Measurements from ENCODE around the gene TTC24.
"Not testable (repeated sequence)": the region's sequence is repeated elsewhere in the genome, so short reads cannot be mapped to it uniquely, and the experiment has no call there.

TTC24 gene

DNA sequence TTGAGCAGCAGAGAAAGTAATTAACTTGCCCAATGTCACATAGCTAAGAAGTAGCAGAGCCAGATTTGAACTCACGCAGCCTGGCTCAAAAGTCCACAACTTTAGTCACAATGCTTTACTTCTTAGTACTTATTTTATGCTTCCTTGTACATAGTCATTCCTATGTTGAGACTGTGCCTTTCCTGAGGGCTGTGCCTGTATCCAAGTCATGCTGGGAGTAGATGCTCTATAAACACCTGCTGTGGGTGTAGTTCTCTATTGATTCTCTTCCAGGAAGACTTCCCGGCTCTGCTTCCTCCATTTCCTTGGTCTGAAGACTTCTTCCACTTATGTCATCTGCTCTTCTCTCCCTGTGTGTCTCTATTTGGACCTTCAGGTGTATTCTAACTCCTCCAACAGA is 23.8 kb upstream of the TTC24 start:
- no peak for DNase-seq

DNA sequence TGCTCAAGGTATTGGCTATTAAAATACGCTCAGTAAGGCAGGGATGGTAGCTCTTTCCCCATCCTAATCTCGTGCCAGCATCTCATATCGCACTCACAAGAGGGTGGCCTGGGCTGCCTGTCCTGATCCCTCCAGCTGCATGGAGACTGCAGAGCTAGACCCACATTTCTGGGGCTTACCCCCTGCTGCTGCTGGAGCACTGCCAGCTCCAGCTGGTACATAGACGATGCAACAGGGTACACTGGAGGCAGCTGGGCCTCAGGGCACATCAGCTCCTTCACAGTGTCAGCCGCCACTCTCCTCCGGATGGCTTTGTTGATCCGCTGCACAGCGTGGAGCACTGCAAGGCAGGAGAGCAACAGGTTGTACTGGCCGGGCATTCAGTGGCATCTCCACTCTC is 23.2 kb upstream of the TTC24 start:
- no peak for DNase-seq

DNA sequence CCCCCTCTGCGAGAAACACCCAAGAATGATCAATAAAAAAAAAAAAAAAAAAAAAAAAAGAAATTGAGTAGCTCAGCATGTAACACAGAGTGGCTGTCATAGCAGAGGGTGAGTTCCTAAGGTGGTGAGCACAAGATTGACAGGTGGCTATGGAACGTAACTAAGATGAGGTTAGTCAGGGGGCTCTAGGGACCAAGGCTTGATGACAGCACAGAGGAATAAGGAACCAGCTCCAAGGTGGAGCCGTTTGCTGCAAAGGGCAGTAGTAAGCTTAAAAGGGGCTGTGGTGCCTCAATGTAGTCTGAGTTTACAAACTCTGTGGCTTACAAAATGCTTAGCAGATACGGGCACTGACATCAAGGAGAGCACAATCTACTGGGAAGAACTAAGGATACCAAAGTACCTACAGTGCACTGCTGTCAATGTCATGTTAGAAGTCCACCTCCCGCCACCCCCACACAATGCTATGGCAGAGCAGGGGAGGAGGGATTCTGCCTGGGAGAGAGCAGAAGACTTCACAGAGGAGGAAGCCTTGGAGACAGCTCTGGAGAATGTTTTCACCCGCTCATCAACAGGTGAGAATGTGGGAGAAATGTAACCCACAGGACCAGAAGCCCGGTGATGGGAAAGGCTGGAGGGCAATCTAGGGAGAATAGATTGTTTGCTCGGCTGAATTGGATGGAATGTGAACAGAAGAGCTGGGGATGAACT is 20.3 kb upstream of the TTC24 start:
- no peak for DNase-seq

DNA sequence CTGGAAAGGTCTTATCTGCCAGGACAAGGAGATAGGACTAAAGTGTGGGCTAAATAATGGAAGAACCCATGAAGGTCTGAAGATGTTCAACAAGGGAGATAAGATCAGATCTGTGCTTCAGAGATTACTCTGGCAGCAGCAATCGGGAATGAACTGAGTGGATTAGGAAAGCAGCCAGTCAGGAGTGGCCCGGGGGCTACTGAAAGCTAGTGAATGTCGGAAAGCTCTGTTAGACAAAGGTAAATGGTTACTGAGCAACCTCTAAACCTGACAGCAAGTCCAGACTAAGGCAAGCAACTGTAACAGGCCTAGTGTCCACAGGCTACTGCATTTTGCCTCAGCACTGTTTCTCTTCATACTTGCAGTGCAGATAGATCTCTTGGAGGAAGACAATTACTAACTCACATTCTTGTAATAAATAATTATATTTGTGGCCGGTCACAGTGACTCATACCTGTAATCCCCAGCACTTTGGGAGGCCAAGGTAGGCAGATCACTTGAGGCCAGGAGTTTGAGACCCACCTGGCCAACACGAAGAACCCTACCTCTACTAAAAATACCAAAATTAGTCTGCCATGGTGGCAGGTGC is 19.6 kb upstream of the TTC24 start:
- DNase-seq, result no peak

DNA sequence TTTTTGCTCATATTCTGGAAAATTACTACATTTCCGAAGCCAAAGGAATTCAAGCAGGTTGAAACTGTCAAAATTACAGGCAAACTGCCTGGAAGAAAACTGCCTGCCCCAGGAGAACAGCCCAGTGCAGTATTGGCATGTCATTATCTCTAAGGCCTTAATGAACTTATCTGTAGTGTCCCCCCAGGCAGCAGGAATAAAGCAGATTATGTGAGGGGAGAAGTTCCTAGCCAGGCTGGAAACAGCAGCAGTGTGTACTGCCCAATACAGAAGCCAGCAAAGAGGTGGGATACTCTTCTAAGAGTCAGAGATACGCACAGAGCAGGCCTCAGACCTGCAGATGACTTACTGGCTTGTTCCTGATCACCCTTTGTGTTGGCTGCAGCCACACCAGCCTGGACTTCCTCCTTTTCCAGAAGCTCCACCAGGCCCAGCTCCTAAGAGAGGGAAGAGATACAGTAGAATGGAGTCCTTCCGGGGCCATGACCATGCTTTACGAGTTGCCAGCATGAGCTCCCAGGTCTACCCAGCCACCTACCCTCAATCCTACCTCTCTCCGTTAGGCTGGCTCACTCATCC is 18.8 kb upstream of the TTC24 start:
- DNase-seq, result no peak

DNA sequence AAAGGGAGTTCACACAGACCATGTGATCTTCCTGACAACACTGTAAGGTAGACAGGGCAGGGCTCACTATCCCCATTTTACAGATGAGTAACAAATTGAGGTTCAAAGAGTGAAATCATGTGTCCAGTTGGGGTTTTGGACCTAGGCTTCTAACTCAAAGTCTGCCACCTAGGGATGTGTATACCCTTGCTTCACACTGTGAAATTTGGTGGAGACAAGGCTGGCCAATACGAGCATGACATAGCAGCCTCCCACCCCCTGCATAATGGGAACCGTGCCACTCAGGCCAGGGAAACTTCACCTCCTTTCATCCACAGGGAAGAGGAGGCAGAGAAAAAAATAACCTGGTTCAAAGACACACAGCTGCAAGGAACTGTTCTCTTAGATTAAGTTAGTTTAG is 14.0 kb upstream of the TTC24 start:
- no peak for DNase-seq

DNA sequence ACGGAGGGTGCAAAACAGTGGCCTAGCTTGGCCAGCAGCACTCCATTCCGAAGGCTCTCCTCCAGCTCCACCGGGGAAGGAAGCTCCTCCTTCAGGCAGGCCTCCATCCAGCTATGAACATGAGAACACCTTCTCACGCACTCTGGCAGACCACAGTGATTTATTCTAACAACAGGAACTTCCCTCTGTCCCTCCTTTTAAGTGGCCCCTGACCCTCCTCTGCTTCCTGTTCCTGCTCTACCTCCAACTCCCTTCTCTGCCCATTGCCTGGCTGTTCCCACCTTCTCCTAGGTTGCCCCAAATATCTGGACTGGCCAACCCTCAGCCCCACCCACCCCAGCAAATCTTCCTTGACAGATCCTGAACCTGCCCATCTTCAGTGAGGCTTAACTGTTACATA is 13.1 kb upstream of the TTC24 start:
- DNase-seq, result no peak

DNA sequence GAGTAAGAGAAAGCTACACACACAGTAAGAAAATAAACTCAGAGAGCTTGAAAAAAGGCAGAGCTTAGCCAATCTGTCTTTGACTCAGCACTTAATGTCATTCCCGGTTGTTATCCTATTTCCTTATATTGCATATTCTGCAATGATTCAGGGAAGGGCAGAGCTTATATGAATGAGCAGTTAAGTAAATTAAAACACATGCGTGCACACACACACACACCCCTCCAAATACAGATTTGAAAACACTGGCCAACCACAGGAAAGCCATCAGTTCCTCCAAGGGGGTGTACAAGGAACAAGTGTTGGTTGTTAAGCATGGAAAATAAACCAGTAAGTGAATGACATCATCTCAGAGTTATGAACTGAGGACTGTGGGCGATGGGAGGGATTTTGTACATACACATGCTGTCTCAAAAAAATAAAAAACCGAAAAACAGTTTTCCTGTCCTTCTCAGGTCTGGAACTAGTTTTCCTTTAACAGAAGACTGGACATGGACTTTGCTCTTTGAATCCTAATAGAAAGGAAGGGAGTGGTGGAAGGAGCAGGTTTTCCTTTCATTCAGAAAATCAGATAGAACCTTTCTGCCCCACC is 8.2 kb upstream of the TTC24 start:
- DNase-seq, result peak; percentile 91

DNA sequence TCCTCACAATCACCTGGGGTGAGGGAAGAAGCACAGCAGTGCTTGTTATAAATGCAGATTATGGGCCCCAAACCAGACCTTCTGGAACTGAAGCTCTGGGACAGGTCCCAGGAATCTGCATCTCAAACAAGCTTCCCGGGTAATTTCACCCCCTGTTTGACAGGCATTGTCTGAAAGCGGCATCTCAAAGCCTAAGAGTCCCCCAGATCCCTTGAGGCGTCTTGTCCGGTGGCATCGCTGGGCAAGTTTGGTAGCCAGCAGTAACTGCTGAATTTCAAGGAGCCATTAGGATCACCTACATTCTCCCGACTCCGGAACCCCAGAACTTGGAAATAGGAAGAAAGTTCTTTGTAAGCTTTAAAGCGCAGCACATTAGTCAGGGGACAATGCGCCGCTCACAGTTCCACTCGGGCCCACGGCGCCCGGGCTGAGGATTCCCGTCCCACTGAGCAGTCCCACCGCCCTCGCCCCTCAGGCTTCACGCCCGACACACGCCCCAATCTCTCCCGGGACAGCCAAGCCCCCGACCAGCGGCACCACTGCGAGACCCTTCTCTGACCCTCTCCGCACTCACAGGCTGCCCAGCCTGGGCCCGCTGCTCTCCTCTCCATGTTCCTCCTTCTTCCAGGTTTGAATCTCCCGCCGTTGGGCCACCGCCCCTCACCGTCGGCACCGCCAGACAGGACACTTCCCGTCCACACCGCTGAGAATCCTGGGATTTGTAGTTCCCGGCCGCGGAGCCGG is 7.4 kb upstream of the TTC24 start, which contains the start of gene IQGAP3:
Gene IQGAP3, minus strand, starts transcription at position 647 of the 744 bp plus-strand sequence. Its CDS starts 36 bp downstream, at position 611.
- DNase-seq, result peak; percentile 49

DNA sequence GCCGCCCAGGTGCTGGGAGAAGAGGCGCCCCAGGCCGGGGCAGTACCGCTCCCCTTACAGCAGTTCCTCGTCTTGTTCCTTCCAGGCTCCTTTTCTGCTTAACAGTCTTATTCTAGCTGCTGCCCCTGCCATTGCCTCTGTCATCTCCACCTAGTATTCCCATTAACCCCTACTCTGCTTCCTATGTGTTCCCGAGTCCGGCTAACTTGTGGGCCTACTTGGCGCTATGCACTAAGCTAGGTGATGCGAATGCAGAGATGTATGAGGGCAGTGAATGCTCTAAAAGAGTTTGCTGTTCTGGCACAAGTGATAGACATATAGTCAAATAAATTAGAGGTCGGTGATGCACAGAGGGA is 6.9 kb upstream of the TTC24 start:
- DNase-seq, result no peak

DNA sequence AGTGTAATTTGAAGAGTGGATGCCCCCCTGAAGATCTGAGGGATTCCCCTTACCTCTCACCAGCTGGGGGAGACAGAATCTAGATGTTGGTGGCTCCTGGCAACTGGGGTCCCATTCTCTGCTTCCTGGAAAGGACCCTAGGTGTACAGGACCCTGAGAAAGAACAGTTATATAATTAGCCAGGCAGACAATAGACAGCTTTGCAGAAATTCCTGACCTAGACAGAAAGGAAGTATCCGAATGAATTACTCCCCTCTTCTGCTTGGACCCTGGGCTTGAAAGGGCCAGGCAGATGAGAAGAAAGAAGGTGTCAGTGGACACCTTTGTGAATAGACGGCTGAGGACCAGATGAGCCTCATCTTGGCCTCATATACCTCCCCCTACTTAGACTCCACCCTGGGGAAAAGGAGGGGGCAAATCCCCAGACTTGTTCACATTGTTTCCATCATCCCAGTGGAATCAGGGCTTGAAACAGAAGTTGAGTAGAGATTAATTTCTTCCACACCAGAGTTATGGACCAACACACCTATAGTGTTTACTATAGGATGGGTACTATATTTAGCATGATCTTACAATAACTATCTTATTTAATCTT is 5.4 kb upstream of the TTC24 start:
- DNase-seq, result no peak

DNA sequence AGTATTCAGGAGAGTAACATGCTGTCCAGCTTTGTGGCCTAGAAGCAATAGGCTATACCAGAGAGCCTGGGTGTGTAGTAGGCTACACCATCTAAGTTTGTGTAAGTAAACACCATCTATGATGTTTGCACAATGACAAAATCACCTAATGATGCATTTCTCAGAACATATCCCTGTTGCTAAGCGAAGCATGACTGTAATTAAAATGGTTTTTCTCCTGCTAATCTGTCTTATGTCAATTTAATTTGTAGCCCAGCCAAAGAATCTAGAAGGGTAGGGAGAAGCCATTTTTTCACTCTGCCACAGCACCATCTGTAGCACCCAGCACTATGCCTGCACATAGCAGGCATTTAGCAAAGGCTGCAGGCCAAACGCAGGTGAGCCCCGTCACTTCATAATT is 2.0 kb upstream of the TTC24 start:
- no peak for DNase-seq

DNA sequence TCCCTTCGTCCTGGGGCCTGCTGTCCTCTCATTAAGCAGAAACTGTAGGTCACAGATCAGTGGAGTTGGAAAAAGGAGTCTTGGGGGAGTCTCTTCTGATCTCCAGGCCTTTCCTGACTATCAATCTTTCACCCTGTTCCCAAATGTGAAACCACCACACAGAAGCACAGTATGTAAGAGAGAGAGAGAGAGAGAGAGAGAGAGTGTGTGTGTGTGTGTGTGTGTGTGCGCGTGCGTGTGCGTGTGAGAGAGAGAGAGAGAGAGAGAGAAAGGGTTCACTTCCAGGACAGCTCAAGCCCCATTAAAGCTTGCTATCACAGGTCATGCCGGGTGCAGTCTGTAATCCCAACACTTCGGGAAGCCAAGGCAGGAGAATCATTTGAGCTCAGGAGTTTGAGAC is 1.5 kb upstream of the TTC24 start:
- DNase-seq, result no peak

DNA sequence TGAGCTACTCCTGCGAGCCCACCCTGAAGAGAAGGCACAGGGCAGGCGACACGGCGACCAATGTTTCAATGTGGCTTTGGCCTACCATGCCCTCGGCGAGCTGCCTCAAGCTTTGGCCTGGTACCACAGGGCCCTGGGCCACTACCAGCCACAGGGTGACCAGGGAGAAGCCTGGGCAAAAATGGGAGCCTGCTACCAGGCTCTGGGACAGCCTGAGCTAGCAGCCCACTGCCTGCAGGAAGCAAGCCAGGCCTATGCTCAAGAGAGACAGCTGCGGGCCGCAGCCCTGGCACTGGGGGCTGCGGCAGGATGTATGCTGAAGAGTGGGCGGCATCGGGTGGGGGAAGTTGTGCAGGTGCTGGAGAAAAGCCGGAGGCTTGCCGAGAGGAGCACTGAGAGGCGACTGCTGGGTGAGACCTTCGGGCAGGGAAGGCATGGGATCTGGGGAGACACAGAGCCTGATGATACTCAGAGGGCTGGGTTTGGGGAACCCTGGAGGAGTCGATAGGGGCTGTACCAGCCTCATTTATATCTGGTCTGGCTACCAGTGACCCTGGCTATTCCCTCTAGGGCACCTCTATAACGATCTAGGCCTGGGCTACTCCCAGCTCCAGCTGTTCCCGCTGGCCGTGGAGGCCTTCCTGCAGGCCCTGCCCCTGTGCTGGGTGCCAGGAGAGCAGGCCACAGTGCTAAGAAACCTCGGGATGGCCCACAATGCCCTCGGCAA is 2.3 kb downstream of the TTC24 start:
- no peak for DNase-seq

DNA sequence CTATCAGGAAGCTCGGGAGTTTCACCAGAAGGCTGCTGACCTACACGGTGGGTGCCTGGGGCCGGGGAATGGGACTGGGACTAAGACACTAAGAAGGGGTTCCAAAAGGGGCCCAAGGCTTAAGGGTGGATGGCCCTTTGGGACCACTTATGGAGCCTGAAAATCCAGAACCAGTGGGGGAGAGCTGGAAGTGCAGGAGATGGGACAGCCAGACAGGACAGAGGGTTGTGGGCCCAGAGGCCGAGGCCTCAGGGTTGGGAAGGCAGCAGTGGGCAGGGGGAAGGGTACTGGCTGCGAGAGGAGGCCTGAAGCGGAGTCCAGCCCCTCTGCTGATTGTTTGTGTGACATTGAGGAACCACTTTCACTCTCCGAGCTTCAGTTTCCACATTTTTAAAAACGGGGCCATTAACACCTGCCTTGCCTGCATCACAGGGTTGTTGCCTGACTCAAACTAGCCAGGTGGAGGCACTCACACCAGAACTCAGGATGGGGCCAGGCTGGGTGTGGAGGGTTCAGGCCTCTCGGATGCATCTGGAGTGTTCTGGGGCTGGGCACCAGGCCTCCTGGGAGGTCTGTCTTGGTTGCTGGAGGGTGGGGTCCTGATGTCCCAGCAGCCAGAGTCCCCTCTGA is 3.0 kb downstream of the TTC24 start:
- DNase-seq, result no peak

DNA sequence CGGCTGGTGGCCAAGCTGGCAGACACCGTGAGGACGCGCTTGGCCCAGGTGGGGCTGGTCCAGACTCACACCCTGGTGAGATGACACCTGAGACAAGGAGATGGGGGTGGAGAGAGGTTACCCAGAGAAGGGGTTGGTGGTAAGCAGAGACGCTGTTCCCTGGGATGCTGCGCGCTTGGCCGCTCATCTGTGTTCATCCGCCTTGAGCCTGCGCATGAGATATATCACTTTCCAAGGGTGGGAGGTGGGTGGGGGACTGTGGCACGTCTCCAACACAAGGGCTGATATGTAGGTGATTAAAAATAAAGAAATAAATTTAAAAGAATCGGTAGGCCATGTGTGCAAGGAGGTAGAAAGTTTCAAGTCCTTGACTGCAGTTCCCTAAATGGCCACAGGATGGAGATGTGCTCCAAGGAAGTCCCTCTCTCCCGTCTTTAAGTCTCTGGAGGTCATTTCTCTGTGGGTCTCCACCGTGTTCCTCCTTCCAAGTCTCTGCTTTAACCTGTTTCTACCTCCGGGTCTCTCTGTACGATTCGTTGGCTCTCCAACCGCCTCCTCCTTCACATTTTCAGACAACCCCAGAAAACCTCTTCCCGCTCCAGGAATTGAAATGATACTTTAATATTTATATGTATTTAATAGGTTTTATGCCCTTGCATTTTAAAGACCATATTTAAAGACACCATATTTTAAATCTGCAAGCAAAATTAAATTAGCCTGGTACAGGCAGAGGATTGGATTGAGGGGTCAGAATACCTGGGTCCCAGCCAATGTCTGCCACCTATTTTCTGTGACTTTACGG is 4.5 kb downstream of the TTC24 start:
- DNase-seq, result peak; percentile 61

DNA sequence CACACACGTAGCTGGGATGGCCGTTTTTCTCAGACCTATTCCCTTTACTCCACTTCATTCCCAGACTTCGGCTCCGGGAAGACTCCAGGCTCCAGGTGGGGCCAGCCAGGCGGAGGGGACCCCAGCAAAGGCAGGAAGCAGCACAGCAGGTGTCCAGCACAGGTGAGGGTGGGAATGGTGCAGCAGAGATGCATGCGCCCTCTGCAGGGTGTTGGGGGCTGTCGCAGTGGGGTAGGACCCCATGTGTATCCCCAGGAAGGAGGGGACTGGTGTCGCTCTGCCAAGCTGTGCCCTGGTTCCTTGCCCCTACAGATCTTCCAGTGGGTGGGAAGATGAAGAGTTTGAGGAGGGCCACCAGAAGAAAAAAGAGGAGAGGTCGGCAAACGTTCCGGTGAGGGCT is 5.3 kb downstream of the TTC24 start:
- DNase-seq, result no peak

DNA sequence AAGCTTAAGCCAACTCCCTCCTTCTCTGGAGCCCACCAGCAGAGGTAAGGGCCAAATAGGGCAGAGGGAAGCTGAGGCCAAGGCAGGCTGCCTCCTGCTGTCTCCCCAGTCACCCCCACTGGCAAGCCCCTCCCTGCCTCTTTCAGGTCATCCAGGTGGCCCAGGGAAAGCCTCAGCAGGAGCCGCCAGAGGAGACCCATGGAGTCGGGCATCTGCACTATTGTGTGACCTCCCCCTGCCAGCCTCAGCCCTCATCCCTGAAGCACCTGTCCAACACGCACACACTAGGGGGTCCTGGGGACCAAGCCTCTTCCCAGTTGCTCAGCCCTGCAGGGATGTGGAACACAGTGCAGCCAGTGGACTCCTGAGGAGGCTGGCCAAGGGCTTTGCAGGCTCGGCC is 6.8 kb downstream of the TTC24 start:
- no peak for DNase-seq

DNA sequence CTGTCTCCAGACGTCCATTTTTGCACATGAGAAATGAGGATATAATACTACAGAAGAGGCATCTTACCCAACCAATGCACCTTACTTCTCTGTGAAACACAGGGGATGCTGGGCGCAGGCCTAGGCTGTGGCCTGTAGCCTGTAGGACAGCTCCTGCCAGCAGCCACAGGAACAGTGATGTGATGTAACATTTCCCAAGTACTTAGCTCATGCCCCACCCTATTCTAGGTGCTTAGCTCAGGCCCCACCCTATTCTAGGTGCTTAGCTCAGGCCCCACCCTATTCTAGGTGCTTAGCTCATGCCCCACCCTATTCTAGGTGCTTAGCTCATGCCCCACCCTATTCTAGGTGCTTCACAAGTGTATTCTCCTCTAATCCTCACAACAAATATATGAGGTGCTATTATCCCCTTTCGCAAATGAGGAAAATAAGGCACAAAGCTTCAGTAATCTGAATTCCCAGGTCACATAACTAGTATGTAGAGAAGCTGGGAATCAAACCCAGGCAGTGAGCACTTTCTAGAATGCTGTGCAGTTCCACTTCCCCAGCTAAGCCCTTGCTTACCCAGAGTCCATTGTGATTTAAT is 7.5 kb downstream of the TTC24 start:
- DNase-seq, result no peak

DNA sequence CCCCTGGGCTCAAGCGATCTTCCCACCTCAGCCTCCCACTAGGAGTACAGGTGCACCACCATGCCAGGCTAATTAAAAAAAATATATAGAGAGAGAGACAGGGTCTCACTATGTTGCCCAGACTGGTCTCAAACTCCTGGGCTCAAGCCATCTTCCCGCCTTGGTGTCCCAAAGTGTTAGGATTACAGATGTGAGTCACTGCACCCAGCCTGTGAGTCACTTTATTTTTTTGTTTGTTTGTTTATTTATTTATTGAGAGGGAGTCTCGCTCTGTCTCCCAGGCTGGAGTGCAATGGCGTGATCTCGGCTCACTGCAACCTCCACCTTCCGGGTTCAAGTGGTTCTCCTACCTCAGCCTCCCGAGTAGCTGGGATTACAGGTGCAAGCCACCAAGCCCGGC is 8.4 kb downstream of the TTC24 start:
- not testable (repeated sequence) for DNase-seq

DNA sequence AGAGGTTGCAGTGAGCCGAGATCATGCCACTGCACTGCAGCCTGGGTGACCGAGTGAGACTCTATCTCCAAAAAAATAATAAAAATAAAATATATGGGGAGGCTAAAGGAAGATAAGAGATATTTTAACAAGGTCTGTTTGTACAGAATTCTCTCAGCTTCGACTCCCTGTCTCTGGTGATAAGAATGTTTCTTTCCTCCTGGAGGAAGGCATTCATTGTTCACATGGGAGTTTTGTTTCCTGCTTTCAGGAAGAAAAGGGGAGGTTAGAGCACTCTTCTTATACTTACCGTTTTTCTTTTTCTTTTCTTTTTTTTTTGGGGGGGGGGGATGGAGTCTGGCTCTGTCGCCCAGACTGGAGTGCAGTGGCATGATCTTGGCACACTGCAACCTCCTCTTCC is 10.0 kb downstream of the TTC24 start:
- DNase-seq, result no peak

All from amniotic stem cell (primary cell).